ENCODE measurements around the gene AAGAB.
"Not testable (repeated sequence)": the region's sequence is repeated elsewhere in the genome, so short reads cannot be mapped to it uniquely, and the experiment has no call there.

The AAGAB gene

GRCh38 chr15:67253101-67253500 is 1.4 kb downstream of the AAGAB start:
- DNase-seq: no peak

- no peak for DNase-seq
These were observed 3.1 kb downstream of the AAGAB start for GRCh38 chr15:67251318-67251717.

- DNase-seq: no peak
These were observed 4.6 kb downstream of the AAGAB start for GRCh38 chr15:67249830-67250229.

GRCh38 chr15:67248011-67248505 is 6.4 kb downstream of the AAGAB start:
- DNase-seq: no peak

GRCh38 chr15:67246606-67247005 is 7.9 kb downstream of the AAGAB start:
- not testable (repeated sequence) for DNase-seq

- no peak for DNase-seq
These were observed 9.4 kb downstream of the AAGAB start for GRCh38 chr15:67244971-67245478.

GRCh38 chr15:67242708-67243111 is 11.8 kb downstream of the AAGAB start:
- peak; percentile 2 to 37 for DNase-seq

- no peak for DNase-seq
These were observed 13.2 kb downstream of the AAGAB start for GRCh38 chr15:67241132-67241855.

GRCh38 chr15:67240235-67241131 is 14.0 kb downstream of the AAGAB start:
- DNase-seq: peak; percentile 4 to 22

- DNase-seq: no peak
These were observed 21.9 kb downstream of the AAGAB start for GRCh38 chr15:67232591-67232990.

- no peak for DNase-seq
These were observed 24.0 kb downstream of the AAGAB start for GRCh38 chr15:67230504-67230903.

GRCh38 chr15:67228286-67228685 is 26.2 kb downstream of the AAGAB start:
- no peak for DNase-seq

GRCh38 chr15:67227846-67228245 is 26.6 kb downstream of the AAGAB start:
- no peak for DNase-seq

GRCh38 chr15:67227431-67227830 is 27.0 kb downstream of the AAGAB start:
- no peak for DNase-seq

GRCh38 chr15:67225336-67225735 is 29.1 kb downstream of the AAGAB start:
- no peak for DNase-seq

- DNase-seq: no peak
These were observed 29.6 kb downstream of the AAGAB start for GRCh38 chr15:67224889-67225288.

- DNase-seq: no peak
These were observed 35.2 kb downstream of the AAGAB start for GRCh38 chr15:67219288-67219687.

GRCh38 chr15:67218428-67218827 is 36.0 kb downstream of the AAGAB start:
- no peak for DNase-seq

GRCh38 chr15:67216859-67217258 is 37.6 kb downstream of the AAGAB start:
- DNase-seq: no peak

- no peak for DNase-seq
These were observed 39.4 kb downstream of the AAGAB start for GRCh38 chr15:67215102-67215501.

GRCh38 chr15:67212684-67213367 is 41.6 kb downstream of the AAGAB start:
- DNase-seq: no peak

- no peak for DNase-seq
These were observed 43.8 kb downstream of the AAGAB start for GRCh38 chr15:67210555-67211168.

- no peak for DNase-seq
These were observed 46.1 kb downstream of the AAGAB start for GRCh38 chr15:67208396-67208795.

Measured in inflammatory macrophage treated with lipopolysaccharide for 1 hour (primary cell).